HG03196 (cell line): Measurements from ENCODE around the gene TLCD3B.

Source experiments
- ATAC-seq: cut with Tn5 transposase; IDR thresholded peaks from one replicate; pipeline ENCODE4 v1.9.1; 2021; ENCODE audit not compliant: unreplicated experiment

TLCD3B gene

DNA sequence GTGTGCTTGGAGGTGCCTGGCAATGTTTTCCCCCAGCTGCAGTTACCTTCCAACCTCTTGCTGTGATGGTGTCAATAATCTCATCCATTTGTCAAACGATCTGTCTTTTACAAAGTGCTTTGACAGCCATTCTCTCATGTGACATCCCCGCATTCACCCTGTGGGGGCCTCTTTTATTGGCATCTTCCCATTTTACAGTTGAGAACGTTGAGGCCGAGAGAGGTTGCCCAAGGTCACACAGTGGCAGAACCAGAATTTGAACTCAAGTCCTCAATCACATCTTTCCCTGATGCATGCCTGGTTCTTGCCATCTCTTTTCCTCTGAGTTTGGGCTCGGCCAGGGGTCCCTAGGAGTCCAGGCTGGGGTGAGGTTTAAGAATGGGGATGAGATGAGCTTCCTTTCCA is 55.9 kb downstream of the TLCD3B start:
- ATAC-seq: no peak
